Activated naive CD4-positive, alpha-beta T cell treated with anti-CD3 and anti-CD28 coated beads for 36 hours (primary cell): ENCODE data around the gene ANO7. TPM values are rescaled to one million over a fixed set of nuclear protein-coding genes. Genes with fewer than 3 reads are reported as not detected.

Experiments
- CTCF ChIA-PET: fragments of 350-600 bp; sonication (Branson Sonifier 250); formaldehyde crosslinking; loops from one replicate; lab custom pipeline; 2021; ENCODE audit warnings: antibody characterized with exemption; lab: Charles Lee
- DNase-seq: peaks from one replicate; pipeline ENCODE4 v3.0.0-alpha.2; 2020
- H3K27ac Mint-ChIP-seq: one replicate; pipeline ENCODE4 v1.8.0; 2021; ENCODE audit warnings: mild to moderate bottlenecking, mixed read lengths
- H3K27me3 Mint-ChIP-seq: one replicate; pipeline ENCODE4 v1.8.0; 2021; ENCODE audit warnings: low read depth, mixed read lengths
- H3K36me3 Mint-ChIP-seq: one replicate; pipeline ENCODE4 v1.8.0; 2021; ENCODE audit warnings: low read depth, mixed read lengths
- H3K4me1 Mint-ChIP-seq: one replicate; pipeline ENCODE4 v1.8.0; 2021; ENCODE audit warnings: low read depth, mixed read lengths
- H3K4me3 Mint-ChIP-seq: one replicate; pipeline ENCODE4 v1.8.0; 2021; ENCODE audit warnings: mild to moderate bottlenecking, moderate library complexity, mixed read lengths
- H3K9me3 Mint-ChIP-seq: one replicate; pipeline ENCODE4 v1.8.0; 2021; ENCODE audit warnings: mixed read lengths
- intact Hi-C: fragments of 100-400 bp; cut with micrococcal nuclease; formaldehyde crosslinking; loops from one replicate; pipeline ENCODE4 v1.15.1; 2023
- total RNA-seq, 2 experiments: library from RNA; stranded (reverse); gene quantifications; one replicate each; pipeline ENCODE4 v1.2.3, GENCODE V29; 2021

ANO7 gene
- total RNA-seq, 2 experiments from 2014 or later, result 0.57 TPM

- Mint-ChIP-seq H3K27me3 (peaks cover 9% of the 10 kb centered on the region), H3K9me3 (no peaks in the 10 kb centered on the region), H3K4me3 (peak overlapping the region; percentile 61), H3K4me1 (peaks cover 8% of the 10 kb centered on the region), H3K27ac (no peak overlapping the region), H3K36me3 (no peaks in the 10 kb centered on the region)
- DNase-seq, result peak; percentile 17
- CTCF ChIA-PET, result interaction anchor here (0.6 kb wide), 1 partner anchor 1224 kb away, joined by 4 read pairs; no protein-coding TSS in a partner anchor
- intact Hi-C loops, result loop anchor here (1.0 to 10.0 kb wide), 3 partner anchors 139 to 663 kb away; no protein-coding TSS in a partner anchor
Observed at GRCh38 chr2:241217320-241218031, 29.0 kb downstream of the ANO7 start.

- CTCF ChIA-PET, result interaction anchor here (0.6 to 1.2 kb wide), 4 partner anchors 76 to 340 kb away, joined by 3 read pairs; no protein-coding TSS in a partner anchor
- intact Hi-C loops, result loop anchor here (1.0 to 10.0 kb wide), 3 partner anchors 140 to 662 kb away; no protein-coding TSS in a partner anchor
- Mint-ChIP-seq H3K27ac (no peak overlapping the region), H3K36me3 (no peaks in the 10 kb centered on the region), H3K4me1 (peaks cover 8% of the 10 kb centered on the region), H3K4me3 (peak overlapping the region; percentile 76), H3K9me3 (no peaks in the 10 kb centered on the region), H3K27me3 (peaks cover 9% of the 10 kb centered on the region)
- peak; percentile 42 for DNase-seq
Observed at GRCh38 chr2:241218131-241219029, 29.9 kb downstream of the ANO7 start.

GRCh38 chr2:241219030-241219382 is 30.5 kb downstream of the ANO7 start:
- DNase-seq, result no peak
- peak overlapping the region; percentile 76 for H3K4me3 Mint-ChIP-seq
- CTCF ChIA-PET, result interaction anchor here (0.7 to 1.2 kb wide), 4 partner anchors 26 to 339 kb away, joined by 3 read pairs; no protein-coding TSS in a partner anchor
- no peaks in the 10 kb centered on the region for H3K9me3 Mint-ChIP-seq
- intact Hi-C loops, result loop anchor here (2.0 to 10.0 kb wide), 2 partner anchors 364 to 662 kb away; no protein-coding TSS in a partner anchor
- peaks cover 9% of the 10 kb centered on the region for H3K27me3 Mint-ChIP-seq
- H3K36me3 Mint-ChIP-seq, result no peaks in the 10 kb centered on the region
- H3K27ac Mint-ChIP-seq, result no peak overlapping the region
- peaks cover 8% of the 10 kb centered on the region for H3K4me1 Mint-ChIP-seq

- H3K27me3 Mint-ChIP-seq, result peaks cover 9% of the 10 kb centered on the region
- intact Hi-C loops, result loop anchor here (2.0 to 10.0 kb wide), 2 partner anchors 365 to 661 kb away; no protein-coding TSS in a partner anchor
- H3K27ac Mint-ChIP-seq, result no peak overlapping the region
- H3K4me3 Mint-ChIP-seq, result no peak overlapping the region
- no peak for DNase-seq
- peaks cover 14% of the 10 kb centered on the region for H3K4me1 Mint-ChIP-seq
- CTCF ChIA-PET, result interaction anchor here (0.7 kb wide), 1 partner anchor 25 kb away, joined by 3 read pairs; no protein-coding TSS in a partner anchor
- no peaks in the 10 kb centered on the region for H3K36me3 Mint-ChIP-seq
- no peaks in the 10 kb centered on the region for H3K9me3 Mint-ChIP-seq
Observed at GRCh38 chr2:241219856-241220356, 31.4 kb downstream of the ANO7 start.

DNA sequence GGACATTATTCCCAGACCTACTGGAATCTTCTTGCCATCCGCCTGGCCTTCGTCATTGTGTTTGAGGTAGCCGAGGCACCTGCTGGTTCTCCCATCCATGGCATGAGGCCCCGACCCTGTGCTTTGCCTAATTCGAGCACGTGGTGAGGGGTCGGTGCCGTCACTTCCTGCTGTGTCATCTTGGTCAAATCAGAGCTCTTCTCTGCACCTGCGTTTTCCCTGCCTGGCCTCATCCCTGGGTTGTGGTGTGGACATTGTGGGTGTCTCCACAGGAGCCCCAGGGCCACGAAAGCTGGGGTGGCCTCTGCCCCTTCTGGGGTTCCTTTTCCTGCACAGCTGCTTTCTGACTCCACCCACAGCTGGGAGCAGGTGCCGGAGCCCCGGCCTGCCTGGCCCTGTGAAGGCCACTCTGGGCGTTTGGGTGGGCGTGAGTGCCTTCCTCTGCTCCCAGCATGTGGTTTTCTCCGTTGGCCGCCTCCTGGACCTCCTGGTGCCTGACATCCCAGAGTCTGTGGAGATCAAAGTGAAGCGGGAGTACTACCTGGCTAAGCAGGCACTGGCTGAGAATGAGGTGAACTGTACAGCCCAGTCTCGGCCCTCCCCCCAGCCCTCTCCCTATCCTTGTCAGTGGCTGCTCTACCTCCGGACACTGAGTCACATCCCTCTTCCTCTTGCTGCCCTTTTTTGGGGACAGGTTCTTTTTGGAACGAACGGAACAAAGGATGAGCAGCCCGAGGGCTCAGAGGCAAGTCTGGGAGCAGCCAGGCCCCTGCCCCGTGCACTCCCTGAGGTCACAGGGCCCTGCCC is 34.9 kb downstream of the ANO7 start:
- CTCF ChIA-PET, result no interaction called here
- H3K9me3 Mint-ChIP-seq, result no peaks in the 10 kb centered on the region
- intact Hi-C loops, result no loop called here
- peaks cover 14% of the 10 kb centered on the region for H3K4me1 Mint-ChIP-seq
- peaks cover 8% of the 10 kb centered on the region for H3K36me3 Mint-ChIP-seq
- no peak for DNase-seq
- no peak overlapping the region for H3K4me3 Mint-ChIP-seq
- peaks cover 9% of the 10 kb centered on the region for H3K27me3 Mint-ChIP-seq
- H3K27ac Mint-ChIP-seq, result no peak overlapping the region

- DNase-seq, result no peak
- Mint-ChIP-seq H3K9me3 (no peaks in the 10 kb centered on the region), H3K4me3 (no peak overlapping the region), H3K4me1 (peaks cover 7% of the 10 kb centered on the region), H3K36me3 (peaks cover 11% of the 10 kb centered on the region), H3K27ac (no peak overlapping the region), H3K27me3 (peaks cover 3% of the 10 kb centered on the region)
- intact Hi-C loops, result no loop called here
- CTCF ChIA-PET, result no interaction called here
Observed at GRCh38 chr2:241224018-241224850, 35.8 kb downstream of the ANO7 start.

DNA sequence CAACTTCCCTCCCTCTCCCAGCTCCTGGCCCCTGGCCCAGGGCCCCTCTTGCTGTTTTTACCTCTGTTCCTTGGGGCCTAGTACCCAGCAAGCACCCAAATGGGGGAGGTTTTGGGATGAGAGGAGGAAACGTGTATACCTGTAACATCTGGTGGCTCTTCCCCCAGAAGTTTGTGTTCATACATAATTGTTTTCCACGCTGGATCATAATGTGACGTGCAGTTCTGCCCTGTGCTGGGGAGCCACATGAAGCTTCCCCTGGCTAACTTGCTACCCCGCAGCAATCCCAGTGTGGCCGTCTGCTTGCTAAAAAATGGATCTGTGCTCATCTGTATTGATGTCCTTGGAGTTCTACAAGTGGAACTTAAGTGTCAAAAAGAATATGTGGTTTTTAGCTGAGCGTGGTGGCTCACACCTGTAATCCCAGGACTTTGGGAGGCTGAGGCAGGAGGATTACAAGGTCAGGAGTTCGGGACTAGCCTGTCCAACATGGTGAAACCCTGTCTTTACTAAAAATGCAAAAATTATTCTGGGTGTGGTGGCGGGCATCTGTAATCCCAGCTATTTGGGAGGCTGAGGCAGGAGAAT is 36.5 kb downstream of the ANO7 start:
- no peak overlapping the region for H3K27ac Mint-ChIP-seq
- H3K9me3 Mint-ChIP-seq, result no peaks in the 10 kb centered on the region
- H3K4me1 Mint-ChIP-seq, result peaks cover 7% of the 10 kb centered on the region
- CTCF ChIA-PET, result no interaction called here
- intact Hi-C loops, result no loop called here
- peaks cover 13% of the 10 kb centered on the region for H3K36me3 Mint-ChIP-seq
- no peak overlapping the region for H3K4me3 Mint-ChIP-seq
- DNase-seq, result no peak
- no peaks in the 10 kb centered on the region for H3K27me3 Mint-ChIP-seq

- intact Hi-C loops, result no loop called here
- CTCF ChIA-PET, result no interaction called here
- H3K36me3 Mint-ChIP-seq, result peaks cover 19% of the 10 kb centered on the region
- H3K27ac Mint-ChIP-seq, result no peak overlapping the region
- no peaks in the 10 kb centered on the region for H3K27me3 Mint-ChIP-seq
- no peak overlapping the region for H3K4me3 Mint-ChIP-seq
- DNase-seq, result no peak
- H3K9me3 Mint-ChIP-seq, result no peaks in the 10 kb centered on the region
- peaks cover 7% of the 10 kb centered on the region for H3K4me1 Mint-ChIP-seq
Observed at GRCh38 chr2:241225545-241225944, 37.1 kb downstream of the ANO7 start.

GRCh38 chr2:241225983-241226382 is 37.5 kb downstream of the ANO7 start:
- peaks cover 22% of the 10 kb centered on the region for H3K36me3 Mint-ChIP-seq
- H3K4me3 Mint-ChIP-seq, result no peak overlapping the region
- intact Hi-C loops, result no loop called here

GRCh38 chr2:241226723-241227572 is 38.5 kb downstream of the ANO7 start:
- H3K4me3 Mint-ChIP-seq, result no peak overlapping the region
- H3K4me1 Mint-ChIP-seq, result peaks cover 7% of the 10 kb centered on the region
- no peaks in the 10 kb centered on the region for H3K9me3 Mint-ChIP-seq
- H3K27me3 Mint-ChIP-seq, result no peaks in the 10 kb centered on the region
- intact Hi-C loops, result no loop called here
- H3K27ac Mint-ChIP-seq, result no peak overlapping the region
- CTCF ChIA-PET, result no interaction called here
- peaks cover 29% of the 10 kb centered on the region for H3K36me3 Mint-ChIP-seq
- DNase-seq, result no peak

More at GRCh38 chr2:241225983-241226382, 37.5 kb downstream of the ANO7 start:
- Mint-ChIP-seq H3K27ac (no peak overlapping the region), H3K9me3 (no peaks in the 10 kb centered on the region), H3K4me1 (peaks cover 7% of the 10 kb centered on the region), H3K27me3 (no peaks in the 10 kb centered on the region)
- CTCF ChIA-PET, result no interaction called here
- no peak for DNase-seq
